A673 (cell line): ENCODE measurements around the gene DNAJC4. TPM values are rescaled to one million over a fixed set of nuclear protein-coding genes. Genes with fewer than 3 reads are reported as not detected.

Source experiments
- BruUV-seq: library from RNA; stranded (reverse); fragments of 400-500 nt; replicated peaks from 2 replicates; lab custom pipeline; 2021; lab: Mats Ljungman, UMichigan
- CTCF ChIA-PET: fragments of 300-600 bp; sonication (Branson Sonifier 250); formaldehyde crosslinking; loops from one replicate; lab custom pipeline; 2022; ENCODE audit warnings: antibody characterized with exemption; lab: Charles Lee
- POLR2A ChIA-PET: fragments of 300-600 bp; sonication (Branson Sonifier 250); formaldehyde crosslinking; loops from one replicate; lab custom pipeline; 2022; ENCODE audit warnings: antibody characterized with exemption; ENCODE audit not compliant: low non-redundant PET; lab: Charles Lee
- DNase-seq: peaks from one replicate; pipeline ENCODE4 v3.0.0-alpha.2; 2015; ENCODE audit warnings: low spot score
- H3K27ac ChIP-seq: fragments of 200-600 bp; sonication (generic); 2 replicates; pipeline ENCODE4 v1.5.1; 2016; ENCODE audit warnings: mixed run types, low read depth, mild to moderate bottlenecking, mixed read lengths, antibody characterized with exemption, low read length; ENCODE audit not compliant: poor library complexity, severe bottlenecking
- H3K27me3 ChIP-seq: fragments of 200-600 bp; sonication (generic); replicated peaks from 2 replicates; pipeline ENCODE4 v1.6.1; 2017; ENCODE audit warnings: mixed run types, low read depth, mild to moderate bottlenecking, mixed read lengths, antibody characterized with exemption, low read length; ENCODE audit not compliant: insufficient read depth, poor library complexity
- H3K36me3 ChIP-seq: fragments of 200-600 bp; sonication (generic); 2 replicates; pipeline ENCODE4 v1.6.1; 2016; ENCODE audit warnings: mixed run types, mild to moderate bottlenecking, mixed read lengths, antibody characterized with exemption, low read length; ENCODE audit not compliant: insufficient read depth, poor library complexity, severe bottlenecking
- H3K4me1 ChIP-seq: fragments of 200-600 bp; sonication (generic); 2 replicates; pipeline ENCODE4 v1.6.1; 2017; ENCODE audit warnings: mixed run types, mild to moderate bottlenecking, mixed read lengths, antibody characterized with exemption, low read length; ENCODE audit not compliant: insufficient read depth, poor library complexity, severe bottlenecking
- H3K4me3 ChIP-seq: fragments of 200-600 bp; sonication (generic); 2 replicates; pipeline ENCODE4 v1.5.1; 2016; ENCODE audit warnings: low read depth, mixed run types, mild to moderate bottlenecking, mixed read lengths, low read length; ENCODE audit not compliant: poor library complexity, severe bottlenecking
- H3K9me3 ChIP-seq: fragments of 200-600 bp; sonication (generic); 2 replicates; pipeline ENCODE4 v1.6.1; 2016; ENCODE audit warnings: mixed run types, low read depth, mild to moderate bottlenecking, mixed read lengths, antibody characterized with exemption, low read length; ENCODE audit not compliant: poor library complexity, severe bottlenecking
- EZH2 ChIP-seq: fragments of 200-600 bp; sonication (generic); IDR thresholded peaks from 2 replicates; pipeline ENCODE4 v1.6.1; 2017; ENCODE audit warnings: borderline replicate concordance, low read depth, mild to moderate bottlenecking, mixed read lengths, antibody characterized with exemption, low read length; ENCODE audit not compliant: poor library complexity, severe bottlenecking
- intact Hi-C: fragments of 100-400 bp; cut with micrococcal nuclease; formaldehyde crosslinking; loops from one replicate; pipeline ENCODE4 v1.10.0; 2022; ENCODE audit not compliant: unreplicated experiment
- total RNA-seq: library from RNA; stranded (reverse); gene quantifications from 2 replicates; pipeline ENCODE4 v1.2.3, GENCODE V29; 2021
- TF ChIP-seq, protein P1 (sequence below): fragments of 300-800, 200-600 bp; sonication (generic); conservative IDR thresholded peaks from 2 replicates; pipeline ENCODE4 v1.5.1; 2017; ENCODE audit warnings: low read depth, mild to moderate bottlenecking, antibody characterized with exemption, low read length, moderate library complexity, mixed read lengths

The DNAJC4 gene
- total RNA-seq, 1 experiment from 2014 or later, result 20.2 TPM

DNA sequence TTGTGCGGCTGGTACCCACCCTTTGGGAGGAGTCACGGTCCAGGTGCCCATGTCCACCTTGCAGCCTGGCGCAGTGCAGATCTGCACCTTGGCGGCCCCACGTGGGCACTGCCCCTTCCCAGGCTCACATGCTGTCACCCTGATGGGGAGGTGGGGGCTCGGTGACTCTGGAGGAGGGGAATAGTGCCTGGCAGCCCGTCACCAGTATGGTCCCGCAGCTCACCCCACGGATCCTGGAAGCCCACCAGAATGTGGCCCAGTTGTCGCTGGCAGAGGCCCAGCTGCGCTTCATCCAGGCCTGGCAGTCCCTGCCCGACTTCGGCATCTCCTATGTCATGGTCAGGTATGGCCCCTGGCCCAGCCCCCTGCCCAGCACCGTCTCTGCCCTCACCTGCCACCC, 9.6 kb upstream of the DNAJC4 start:
- BruUV-seq, result no TSS peak
- no peak overlapping the region for H3K27ac ChIP-seq
- H3K4me3 ChIP-seq, result no peak overlapping the region
- ChIA-PET POLR2A (no interaction called here), CTCF (no interaction called here)
- peaks cover 46% of the 10 kb centered on the region for H3K36me3 ChIP-seq
- peaks cover 7% of the 10 kb centered on the region for H3K4me1 ChIP-seq
- DNase-seq, result no peak
- H3K9me3 ChIP-seq, result no peaks in the 10 kb centered on the region
- H3K27me3 ChIP-seq, result no peaks in the 10 kb centered on the region
- TF ChIP-seq, protein P1, sequence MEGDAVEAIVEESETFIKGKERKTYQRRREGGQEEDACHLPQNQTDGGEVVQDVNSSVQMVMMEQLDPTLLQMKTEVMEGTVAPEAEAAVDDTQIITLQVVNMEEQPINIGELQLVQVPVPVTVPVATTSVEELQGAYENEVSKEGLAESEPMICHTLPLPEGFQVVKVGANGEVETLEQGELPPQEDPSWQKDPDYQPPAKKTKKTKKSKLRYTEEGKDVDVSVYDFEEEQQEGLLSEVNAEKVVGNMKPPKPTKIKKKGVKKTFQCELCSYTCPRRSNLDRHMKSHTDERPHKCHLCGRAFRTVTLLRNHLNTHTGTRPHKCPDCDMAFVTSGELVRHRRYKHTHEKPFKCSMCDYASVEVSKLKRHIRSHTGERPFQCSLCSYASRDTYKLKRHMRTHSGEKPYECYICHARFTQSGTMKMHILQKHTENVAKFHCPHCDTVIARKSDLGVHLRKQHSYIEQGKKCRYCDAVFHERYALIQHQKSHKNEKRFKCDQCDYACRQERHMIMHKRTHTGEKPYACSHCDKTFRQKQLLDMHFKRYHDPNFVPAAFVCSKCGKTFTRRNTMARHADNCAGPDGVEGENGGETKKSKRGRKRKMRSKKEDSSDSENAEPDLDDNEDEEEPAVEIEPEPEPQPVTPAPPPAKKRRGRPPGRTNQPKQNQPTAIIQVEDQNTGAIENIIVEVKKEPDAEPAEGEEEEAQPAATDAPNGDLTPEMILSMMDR, result no peak
- no peak for TF ChIP-seq EZH2
- intact Hi-C loops, result no loop called here

DNA sequence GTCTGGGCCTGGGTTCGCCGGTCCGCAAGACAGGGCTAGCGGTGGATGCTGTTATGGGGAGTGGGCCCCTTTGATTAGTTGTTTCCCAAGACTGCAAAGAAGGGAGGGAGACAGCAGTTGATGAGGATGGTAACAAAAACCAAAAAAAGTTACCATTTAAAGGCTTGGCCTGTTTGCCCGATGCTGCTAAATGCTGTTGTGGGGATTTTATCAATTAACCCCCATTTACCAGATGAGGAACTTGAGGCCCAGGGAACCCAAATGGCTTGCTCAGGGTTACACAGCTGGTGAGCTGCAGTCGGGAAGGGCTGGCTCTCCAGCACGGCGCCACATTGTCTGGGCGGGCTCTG, 7.7 kb upstream of the DNAJC4 start:
- intact Hi-C loops, result no loop called here
- no TSS peak for BruUV-seq
- H3K4me1 ChIP-seq, result peaks cover 15% of the 10 kb centered on the region
- no peaks in the 10 kb centered on the region for H3K9me3 ChIP-seq
- ChIA-PET CTCF (no interaction called here), POLR2A (no interaction called here)
- no peak for DNase-seq
- H3K4me3 ChIP-seq, result no peak overlapping the region
- H3K36me3 ChIP-seq, result peaks cover 46% of the 10 kb centered on the region
- H3K27ac ChIP-seq, result peak overlapping the region; percentile 1
- no peaks in the 10 kb centered on the region for H3K27me3 ChIP-seq
- TF ChIP-seq, protein P1, result no peak
- no peak for TF ChIP-seq EZH2

DNA sequence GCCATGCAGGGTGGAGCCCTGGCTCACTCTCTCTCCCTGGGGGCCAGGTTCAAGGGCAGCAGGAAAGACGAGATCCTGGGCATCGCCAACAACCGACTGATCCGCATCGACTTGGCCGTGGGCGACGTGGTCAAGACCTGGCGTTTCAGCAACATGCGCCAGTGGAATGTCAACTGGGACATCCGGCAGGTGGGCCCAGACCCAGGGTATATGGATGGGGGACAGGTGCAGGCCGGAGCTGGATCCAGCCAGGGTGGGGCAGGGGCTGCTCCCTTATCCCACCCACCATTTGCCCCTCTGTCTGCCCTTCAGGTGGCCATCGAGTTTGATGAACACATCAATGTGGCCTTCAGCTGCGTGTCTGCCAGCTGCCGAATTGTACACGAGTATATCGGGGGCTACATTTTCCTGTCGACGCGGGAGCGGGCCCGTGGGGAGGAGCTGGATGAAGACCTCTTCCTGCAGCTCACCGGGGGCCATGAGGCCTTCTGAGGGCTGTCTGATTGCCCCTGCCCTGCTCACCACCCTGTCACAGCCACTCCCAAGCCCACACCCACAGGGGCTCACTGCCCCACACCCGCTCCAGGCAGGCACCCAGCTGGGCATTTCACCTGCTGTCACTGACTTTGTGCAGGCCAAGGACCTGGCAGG, 7.2 kb upstream of the DNAJC4 start:
- Histone ChIP-seq H3K9me3 (no peaks in the 10 kb centered on the region), H3K27me3 (no peaks in the 10 kb centered on the region), H3K4me1 (peaks cover 15% of the 10 kb centered on the region), H3K4me3 (no peak overlapping the region), H3K27ac (peak overlapping the region; percentile 1), H3K36me3 (peaks cover 46% of the 10 kb centered on the region)
- DNase-seq, result no peak
- TF ChIP-seq, protein P1, result no peak
- no peak for TF ChIP-seq EZH2
- CTCF ChIA-PET, result no interaction called here
- POLR2A ChIA-PET, result no interaction called here
- intact Hi-C loops, result no loop called here
- no TSS peak for BruUV-seq
